IMR-90 (cell line): Measurements from ENCODE around the gene SYNPO2. TPM values are rescaled to one million over a fixed set of nuclear protein-coding genes. Genes with fewer than 3 reads are reported as not detected.

Experiments used
- ATAC-seq: fragments of 200-7000 bp; cut with Tn5 transposase; 2 replicates; pipeline ENCODE4 v1.9.1; 2020; ENCODE audit warnings: low read depth, mild to moderate bottlenecking, moderate library complexity
- BruUV-seq: library from RNA; stranded (reverse); fragments of 400-500 nt; replicated peaks from 2 replicates; lab custom pipeline; 2021; lab: Mats Ljungman, UMichigan
- CTCF ChIA-PET: fragments of 300-600 bp; formaldehyde crosslinking; extraction: SDS; loops from one replicate; lab custom pipeline; 2021; ENCODE audit warnings: antibody characterized with exemption; lab: Yijun Ruan, JAX
- POLR2A ChIA-PET: fragments of 300-600 bp; sonication (Branson Sonifier 250); formaldehyde crosslinking; loops from one replicate; lab custom pipeline; 2022; ENCODE audit warnings: antibody characterized with exemption; ENCODE audit not compliant: unreplicated experiment; lab: Charles Lee
- DNase-seq: peaks from one replicate; pipeline ENCODE4 v3.0.0; 2013
- H2AFZ ChIP-seq: replicated peaks from 2 replicates; pipeline ENCODE3; 2013; ENCODE audit warnings: low read length, mild to moderate bottlenecking; ENCODE audit not compliant: poor library complexity
- H2AK5ac ChIP-seq: 2 replicates; pipeline ENCODE4 v1.6.1; 2013; ENCODE audit warnings: low read depth, low read length, inconsistent platforms
- H2AK9ac ChIP-seq: replicated peaks from 2 replicates; pipeline ENCODE3; 2013; ENCODE audit warnings: mild to moderate bottlenecking, low read depth, low read length, moderate library complexity; ENCODE audit not compliant: poor library complexity
- H2BK120ac ChIP-seq: 2 replicates; pipeline ENCODE4 v1.6.1; 2013; ENCODE audit warnings: low read depth, low read length, inconsistent platforms
- H2BK15ac ChIP-seq: 3 replicates; pipeline ENCODE4 v1.6.1; 2013; ENCODE audit warnings: low read depth, low read length, inconsistent platforms
- H2BK20ac ChIP-seq: 2 replicates; pipeline ENCODE4 v1.6.1; 2013; ENCODE audit warnings: low read depth, mild to moderate bottlenecking, inconsistent platforms, low read length, moderate library complexity
- H2BK5ac ChIP-seq: 2 replicates; pipeline ENCODE4 v1.6.1; 2013; ENCODE audit warnings: mild to moderate bottlenecking, low read depth, low read length, inconsistent platforms; ENCODE audit not compliant: poor library complexity, severe bottlenecking
- H3K14ac ChIP-seq: replicated peaks from 2 replicates; pipeline ENCODE4 v1.6.1; 2013; ENCODE audit warnings: low read depth, low read length, inconsistent platforms
- H3K18ac ChIP-seq: 2 replicates; pipeline ENCODE4 v1.6.1; 2013; ENCODE audit warnings: low read depth, low read length, control low read depth
- H3K23ac ChIP-seq: 2 replicates; pipeline ENCODE4 v1.6.1; 2013; ENCODE audit warnings: low read depth, low read length, inconsistent platforms
- H3K27ac ChIP-seq: 2 replicates; pipeline ENCODE4 v1.5.1; 2013; ENCODE audit warnings: mild to moderate bottlenecking, control low read depth, low read length; ENCODE audit not compliant: insufficient read depth
- H3K27me3 ChIP-seq: 2 replicates; pipeline ENCODE4 v1.6.1; 2013; ENCODE audit warnings: low read length; ENCODE audit not compliant: control insufficient read depth, insufficient read depth
- H3K36me3 ChIP-seq: 2 replicates; pipeline ENCODE4 v1.6.1; 2013; ENCODE audit warnings: low read length, mixed read lengths; ENCODE audit not compliant: control insufficient read depth, insufficient read depth
- H3K4ac ChIP-seq: 2 replicates; pipeline ENCODE4 v1.6.1; 2013; ENCODE audit warnings: low read depth, low read length, inconsistent platforms
- H3K4me1 ChIP-seq: 2 replicates; pipeline ENCODE4 v1.6.1; 2013; ENCODE audit warnings: low read length, mixed read lengths; ENCODE audit not compliant: control insufficient read depth, insufficient read depth
- H3K4me2 ChIP-seq: 2 replicates; pipeline ENCODE4 v1.6.1; 2013; ENCODE audit warnings: low read depth, mild to moderate bottlenecking, control low read depth, low read length, moderate library complexity
- H3K4me3 ChIP-seq: 2 replicates; pipeline ENCODE4 v1.5.1; 2013; ENCODE audit warnings: low read depth, mild to moderate bottlenecking, control low read depth, low read length, moderate library complexity; ENCODE audit not compliant: insufficient read depth
- H3K56ac ChIP-seq: 2 replicates; pipeline ENCODE4 v1.6.1; 2013; ENCODE audit warnings: low read length, inconsistent platforms; ENCODE audit not compliant: insufficient read depth; ENCODE audit errors: extremely low read depth
- H3K79me1 ChIP-seq, 2 experiments: 2 replicates each; pipeline ENCODE4 v1.6.1; 2013; ENCODE audit warnings: low read length in 2 of 2, inconsistent platforms in 1 of 2, low read depth in 1 of 2
- H3K9ac ChIP-seq: 2 replicates; pipeline ENCODE4 v1.6.1; 2013; ENCODE audit warnings: low read depth, low read length, control low read depth
- H3K9me1 ChIP-seq: 2 replicates; pipeline ENCODE4 v1.6.1; 2013; ENCODE audit warnings: low read length, inconsistent platforms; ENCODE audit not compliant: insufficient read depth
- H3K9me3 ChIP-seq: 2 replicates; pipeline ENCODE4 v1.6.1; 2013; ENCODE audit warnings: low read length; ENCODE audit not compliant: control insufficient read depth, insufficient read depth
- H4K20me1 ChIP-seq: 2 replicates; pipeline ENCODE4 v1.6.1; 2013; ENCODE audit warnings: low read length, inconsistent platforms; ENCODE audit not compliant: insufficient read depth
- H4K5ac ChIP-seq: 2 replicates; pipeline ENCODE4 v1.6.1; 2013; ENCODE audit warnings: mild to moderate bottlenecking, low read depth, low read length, control low read depth
- H4K8ac ChIP-seq, 2 experiments: 2 replicates each; pipeline ENCODE4 v1.6.1; 2013; ENCODE audit warnings: low read depth in 2 of 2, low read length in 2 of 2, control low read depth in 1 of 2, inconsistent platforms in 1 of 2
- H4K91ac ChIP-seq: 2 replicates; pipeline ENCODE4 v1.6.1; 2013; ENCODE audit warnings: low read depth, low read length, inconsistent platforms; ENCODE audit not compliant: insufficient read depth
- CEBPB ChIP-seq: IDR thresholded peaks from 2 replicates; pipeline ENCODE4 v1.6.1; 2012; ENCODE audit warnings: low read depth, low read length, improper control_type of control experiment
- NFE2L2 ChIP-seq: fragments of 150-350 bp; IDR thresholded peaks from 2 replicates; pipeline ENCODE4 v1.6.1; 2016; ENCODE audit warnings: low read depth, mild to moderate bottlenecking, low read length
- WGBS, 2 experiments: methylation state at CpG; one replicate each; pipeline versions ENCODE4 v1.1.5 to v1.1.7; 2013; ENCODE audit warnings: missing lambda C conversion rate in 2 of 2; ENCODE audit not compliant: insufficient read length in 1 of 2; ENCODE audit errors: extremely low coverage in 2 of 2; 5-methylcytosine and 5-hydroxymethylcytosine counted together
- dilution Hi-C: fragments of 300-500 bp; cut with HindIII; formaldehyde crosslinking; loops from one replicate; pipeline ENCODE4 v1.14.3; 2018; ENCODE audit warnings: low sequenced_read_pairs; ENCODE audit not compliant: unreplicated experiment
- in situ Hi-C: fragments of 300-500 bp; cut with MboI; formaldehyde crosslinking; loops from 3 replicates; pipeline ENCODE4 v1.14.3; 2019; ENCODE audit warnings: low sequenced_read_pairs, inconsistent platforms, mixed read lengths
- intact Hi-C: fragments of 100-400 bp; cut with micrococcal nuclease; formaldehyde crosslinking; loops from 2 replicates; pipeline ENCODE4 v1.10.0; 2022
- polyA plus RNA-seq, 3 experiments: library from polyadenylated mRNA; depleted of rRNA; stranded (reverse); fragments of >200 nt; gene quantifications; 2 replicates each; pipeline ENCODE4 v1.2.3, GENCODE V29; 2012; ENCODE audit warnings: low replicate concordance in 1 of 3
- total RNA-seq: library from RNA; depleted of rRNA; stranded (reverse); fragments of >200 nt; gene quantifications from 2 replicates; pipeline ENCODE4 v1.2.3, GENCODE V29; 2012

Gene SYNPO2
- total and polyA plus RNA-seq, 2 of the 4 experiments (the other 2 are of a cell fraction): 0.99 to 1.8 TPM

- H2AK9ac ChIP-seq: no peak overlapping the region
- in situ Hi-C loops: no loop called here
- H4K20me1 ChIP-seq: no peaks in the 10 kb centered on the region
- ChIA-PET POLR2A (no interaction called here), CTCF (interaction anchor here (1.0 kb wide), 1 partner anchor 27 kb away, joined by 3 read pairs; no protein-coding TSS in a partner anchor)
- no peaks in the 10 kb centered on the region for H3K9me3 ChIP-seq
- intact Hi-C loops: no loop called here
- H2AFZ ChIP-seq: no peak overlapping the region
- no peaks in the 10 kb centered on the region; the same call in none of the 2 replicates for H3K4me1 ChIP-seq
- peak; percentile 78 for DNase-seq
- no peaks in the 10 kb centered on the region; the same call in 1 of the 2 replicates for H3K9me1 ChIP-seq
- H3K9ac ChIP-seq: no peak overlapping the region
- no peak overlapping the region; the same call in 1 of the 2 replicates for H3K23ac ChIP-seq
- H4K8ac ChIP-seq: no peak overlapping the region
- no peak overlapping the region for H2BK120ac ChIP-seq
- H3K56ac ChIP-seq: no peak overlapping the region
- BruUV-seq: no TSS peak
- dilution Hi-C loops: no loop called here
- no peak overlapping the region for H2BK20ac ChIP-seq
- no peak for TF ChIP-seq CEBPB
- 0 out of 2 replicates have a peak, but pooled peaks have one; percentile 3 for TF ChIP-seq NFE2L2
- no CpG with 5 or more reads among the region's 3 CpGs for WGBS, 2 experiments
- no peaks in the 10 kb centered on the region for H3K79me1 ChIP-seq
- no peak overlapping the region; the same call in 1 of the 2 replicates for H3K14ac ChIP-seq
- H3K4ac ChIP-seq: no peak overlapping the region
- no peak overlapping the region for H4K5ac ChIP-seq
- H3K27me3 ChIP-seq: no peaks in the 10 kb centered on the region
- no peak overlapping the region for H4K91ac ChIP-seq
- no peaks in the 10 kb centered on the region for H3K36me3 ChIP-seq
- no peak overlapping the region for H2BK15ac ChIP-seq
- H3K27ac ChIP-seq: no peak overlapping the region
- H3K4me3 ChIP-seq: no peak overlapping the region; the same call in 1 of the 2 replicates
- H3K4me2 ChIP-seq: peak overlapping the region; percentile 66; the same call in 1 of the 2 replicates
- no peak overlapping the region; the same call in 1 of the 2 replicates for H3K18ac ChIP-seq
- no peak overlapping the region for H2AK5ac ChIP-seq
- ATAC-seq: peak; percentile 63
- H2BK5ac ChIP-seq: no peak overlapping the region
Observed at GRCh38 chr4:118911238-118911703, 22.6 kb downstream of the SYNPO2 start.
